Glutamatergic neuron (in vitro differentiated cells): ENCODE results near the gene KCNK13. TPM values are rescaled to one million over a fixed set of nuclear protein-coding genes. Genes with fewer than 3 reads are reported as not detected.

Experiments used
- DNase-seq: peaks from one replicate; pipeline ENCODE4 v3.0.0; 2022
- H3K27ac Mint-ChIP-seq: one replicate; pipeline ENCODE4 v1.8.0; 2020; ENCODE audit warnings: mild to moderate bottlenecking, mixed read lengths, inconsistent platforms; ENCODE audit not compliant: unreplicated experiment
- H3K27me3 Mint-ChIP-seq: one replicate; pipeline ENCODE4 v1.8.0; 2020; ENCODE audit warnings: mild to moderate bottlenecking, moderate library complexity, mixed read lengths, inconsistent platforms; ENCODE audit not compliant: unreplicated experiment
- H3K36me3 Mint-ChIP-seq: one replicate; pipeline ENCODE4 v1.8.0; 2020; ENCODE audit warnings: mild to moderate bottlenecking, mixed read lengths, inconsistent platforms; ENCODE audit not compliant: unreplicated experiment
- H3K4me1 Mint-ChIP-seq: one replicate; pipeline ENCODE4 v1.8.0; 2020; ENCODE audit warnings: mild to moderate bottlenecking, low read depth, mixed read lengths, inconsistent platforms; ENCODE audit not compliant: unreplicated experiment
- H3K4me3 Mint-ChIP-seq: one replicate; pipeline ENCODE4 v1.8.0; 2020; ENCODE audit warnings: mild to moderate bottlenecking, mixed read lengths, inconsistent platforms; ENCODE audit not compliant: unreplicated experiment
- H3K9me3 Mint-ChIP-seq: one replicate; pipeline ENCODE4 v1.8.0; 2020; ENCODE audit warnings: mild to moderate bottlenecking, moderate library complexity, mixed read lengths, inconsistent platforms; ENCODE audit not compliant: unreplicated experiment
- total RNA-seq: library from RNA; stranded (reverse); fragmentation: NEBNext Ultra II Directional; extraction: Animal tissue kit (Norgen Biotek cat#: 25700); gene quantifications from one replicate; pipeline ENCODE4 v1.2.1, GENCODE V29; 2021; ENCODE audit not compliant: unreplicated experiment
- TF ChIP-seq, protein P1 (sequence below): fragments of 200-600 bp; sonication (generic); IDR thresholded peaks from one replicate; pipeline ENCODE4 v1.5.0; 2021; ENCODE audit not compliant: partially characterized antibody, unreplicated experiment

KCNK13 gene
- total RNA-seq, 1 donor from 2014 or later = not detected

DNA sequence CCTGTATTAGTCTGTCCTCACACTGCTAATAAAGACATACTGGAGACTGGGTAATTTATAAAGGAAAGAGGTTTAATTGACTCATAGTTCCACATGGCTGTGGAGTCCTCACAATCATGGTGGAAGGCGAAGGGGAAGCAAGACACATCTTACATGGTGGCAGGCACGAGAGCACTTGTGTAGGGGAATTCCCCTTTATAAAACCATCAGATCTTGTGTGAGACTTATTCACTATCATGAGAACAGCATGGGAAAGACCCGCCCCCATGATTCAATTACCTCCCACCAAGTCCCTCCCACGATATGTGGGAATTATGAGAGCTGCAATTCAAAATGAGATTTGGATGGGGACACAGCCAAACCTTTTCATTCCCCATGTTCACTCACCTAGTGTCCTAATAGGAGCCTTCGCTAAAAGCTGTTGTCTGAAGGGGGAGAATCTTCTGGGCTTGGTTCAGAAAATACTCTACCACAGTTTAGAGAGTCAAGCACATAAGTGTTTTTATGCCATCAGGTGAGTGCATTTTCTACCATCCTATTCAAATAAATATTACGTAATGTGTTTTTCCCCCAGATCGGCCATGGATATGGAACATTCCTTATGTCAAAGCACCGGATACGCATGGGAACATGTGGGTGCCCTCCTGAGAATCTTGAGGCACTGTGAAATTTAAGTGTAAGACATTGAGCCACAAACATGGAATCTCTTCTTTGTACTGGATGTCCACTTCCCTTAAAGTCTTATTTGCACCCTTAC, 19.1 kb upstream of the KCNK13 start:
- Mint-ChIP-seq H3K27ac (no peak overlapping the region), H3K27me3 (no peaks in the 10 kb centered on the region), H3K4me1 (peaks cover 14% of the 10 kb centered on the region), H3K4me3 (no peak overlapping the region), H3K9me3 (no peaks in the 10 kb centered on the region), H3K36me3 (no peaks in the 10 kb centered on the region)
- TF ChIP-seq, protein P1, sequence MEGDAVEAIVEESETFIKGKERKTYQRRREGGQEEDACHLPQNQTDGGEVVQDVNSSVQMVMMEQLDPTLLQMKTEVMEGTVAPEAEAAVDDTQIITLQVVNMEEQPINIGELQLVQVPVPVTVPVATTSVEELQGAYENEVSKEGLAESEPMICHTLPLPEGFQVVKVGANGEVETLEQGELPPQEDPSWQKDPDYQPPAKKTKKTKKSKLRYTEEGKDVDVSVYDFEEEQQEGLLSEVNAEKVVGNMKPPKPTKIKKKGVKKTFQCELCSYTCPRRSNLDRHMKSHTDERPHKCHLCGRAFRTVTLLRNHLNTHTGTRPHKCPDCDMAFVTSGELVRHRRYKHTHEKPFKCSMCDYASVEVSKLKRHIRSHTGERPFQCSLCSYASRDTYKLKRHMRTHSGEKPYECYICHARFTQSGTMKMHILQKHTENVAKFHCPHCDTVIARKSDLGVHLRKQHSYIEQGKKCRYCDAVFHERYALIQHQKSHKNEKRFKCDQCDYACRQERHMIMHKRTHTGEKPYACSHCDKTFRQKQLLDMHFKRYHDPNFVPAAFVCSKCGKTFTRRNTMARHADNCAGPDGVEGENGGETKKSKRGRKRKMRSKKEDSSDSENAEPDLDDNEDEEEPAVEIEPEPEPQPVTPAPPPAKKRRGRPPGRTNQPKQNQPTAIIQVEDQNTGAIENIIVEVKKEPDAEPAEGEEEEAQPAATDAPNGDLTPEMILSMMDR = no peak
- DNase-seq = no peak

DNA sequence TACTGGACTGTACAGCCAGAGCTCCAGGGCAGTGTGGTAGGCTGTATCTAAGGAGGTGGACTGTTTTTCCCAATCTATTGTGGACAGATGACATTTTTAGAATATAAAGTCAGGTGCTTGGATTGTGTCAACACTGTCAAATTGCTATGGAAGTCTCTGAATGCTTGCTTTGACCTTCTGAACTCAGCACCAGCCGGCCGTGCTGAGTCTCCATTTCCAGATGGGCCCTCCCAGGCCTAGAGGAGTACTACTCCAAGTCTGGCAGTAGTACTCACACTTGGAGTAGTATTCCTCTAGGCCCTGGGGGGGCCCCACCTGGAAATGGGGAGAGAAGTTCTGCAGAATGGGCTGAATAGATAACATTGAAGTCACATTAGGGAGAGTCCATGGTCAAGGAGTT, 16.2 kb upstream of the KCNK13 start:
- no peak for DNase-seq
- Mint-ChIP-seq H3K9me3 (no peaks in the 10 kb centered on the region), H3K36me3 (no peaks in the 10 kb centered on the region), H3K27ac (no peak overlapping the region), H3K4me3 (no peak overlapping the region), H3K4me1 (peaks cover 7% of the 10 kb centered on the region), H3K27me3 (no peaks in the 10 kb centered on the region)
- TF ChIP-seq, protein P1 = no peak

DNA sequence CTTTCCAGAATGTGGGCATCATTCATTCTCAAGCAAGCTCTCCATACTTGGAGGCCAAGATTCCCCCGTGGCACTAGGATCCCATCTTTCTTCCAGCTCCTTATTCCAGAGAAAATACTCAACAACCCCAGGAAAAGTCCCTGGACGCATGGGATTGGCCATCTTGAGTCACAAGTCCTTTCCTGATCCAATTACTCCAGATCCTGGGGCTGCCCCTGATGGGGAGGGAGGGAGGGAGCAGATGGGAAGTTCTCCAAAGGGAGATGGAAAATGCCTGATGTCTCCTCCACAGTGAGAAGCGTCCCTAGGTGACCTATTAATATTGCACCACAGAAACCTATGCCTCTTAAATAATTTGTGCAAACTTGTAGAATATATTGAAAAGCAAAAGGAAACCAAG, 12.4 kb upstream of the KCNK13 start:
- no peaks in the 10 kb centered on the region for H3K27me3 Mint-ChIP-seq
- H3K4me1 Mint-ChIP-seq = no peaks in the 10 kb centered on the region
- no peak overlapping the region for H3K4me3 Mint-ChIP-seq
- peaks cover 2% of the 10 kb centered on the region for H3K9me3 Mint-ChIP-seq
- no peaks in the 10 kb centered on the region for H3K36me3 Mint-ChIP-seq
- no peak overlapping the region for H3K27ac Mint-ChIP-seq
- TF ChIP-seq, protein P1 = no peak
- peak; percentile 43 for DNase-seq

DNA sequence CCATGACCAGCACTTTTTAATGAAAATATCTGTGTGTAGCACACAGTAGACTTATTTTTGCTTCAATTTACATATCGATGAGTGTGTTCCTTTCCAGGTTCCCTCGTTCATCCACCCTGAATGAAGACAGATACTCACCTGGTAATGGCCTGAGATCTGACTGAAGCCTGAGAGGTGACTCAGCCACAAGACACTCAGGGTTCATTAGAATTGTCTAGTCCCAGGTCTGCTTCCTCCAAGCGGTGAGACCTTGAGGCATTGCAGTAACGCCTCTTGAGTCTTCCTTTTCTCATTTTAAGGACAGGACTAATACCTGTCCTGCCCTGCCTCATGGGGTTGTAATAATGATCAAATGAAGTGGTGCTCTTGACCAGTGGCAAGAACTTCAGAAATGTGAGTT, 11.5 kb upstream of the KCNK13 start:
- Mint-ChIP-seq H3K27me3 (no peaks in the 10 kb centered on the region), H3K27ac (no peak overlapping the region), H3K4me3 (no peak overlapping the region), H3K4me1 (no peaks in the 10 kb centered on the region), H3K9me3 (peaks cover 2% of the 10 kb centered on the region), H3K36me3 (no peaks in the 10 kb centered on the region)
- TF ChIP-seq, protein P1 = no peak
- no peak for DNase-seq

DNA sequence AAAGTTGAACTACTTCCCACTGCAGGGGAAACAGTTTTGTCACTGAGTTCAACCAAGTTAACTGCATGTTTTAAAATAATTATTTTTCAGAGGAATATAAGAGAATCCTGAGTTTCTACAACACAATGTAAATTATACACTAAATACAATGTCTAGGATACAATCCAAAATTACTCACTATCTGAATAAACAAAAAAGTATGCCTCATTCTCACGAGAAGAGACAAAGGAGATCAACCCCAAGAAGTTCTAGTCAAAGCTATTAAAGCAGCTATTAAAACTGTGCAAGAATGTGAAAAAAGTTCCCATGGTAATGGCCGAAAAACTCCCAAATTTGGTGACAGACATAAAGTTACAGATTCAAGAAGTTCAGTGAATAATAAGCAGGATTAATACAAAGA, 8.8 kb upstream of the KCNK13 start:
- no peaks in the 10 kb centered on the region for H3K27me3 Mint-ChIP-seq
- TF ChIP-seq, protein P1 = no peak
- no peaks in the 10 kb centered on the region for H3K36me3 Mint-ChIP-seq
- no peak overlapping the region for H3K4me3 Mint-ChIP-seq
- peaks cover 2% of the 10 kb centered on the region for H3K9me3 Mint-ChIP-seq
- no peaks in the 10 kb centered on the region for H3K4me1 Mint-ChIP-seq
- H3K27ac Mint-ChIP-seq = no peak overlapping the region
- DNase-seq = no peak
